Iris pigment epithelial cell (primary cell): ENCODE results near the gene KRT14.
"Not testable (repeated sequence)": the region's sequence is repeated elsewhere in the genome, so short reads cannot be mapped to it uniquely, and the experiment has no call there.

ENCODE experiments used
- DNase-seq: peaks from one replicate; pipeline ENCODE4 v3.0.0-alpha.2; 2011; ENCODE audit warnings: low read depth

The KRT14 gene

GRCh38 chr17:41547921-41548843 is 38.5 kb downstream of the KRT14 start:
- DNase-seq, result peak; percentile 98

DNA sequence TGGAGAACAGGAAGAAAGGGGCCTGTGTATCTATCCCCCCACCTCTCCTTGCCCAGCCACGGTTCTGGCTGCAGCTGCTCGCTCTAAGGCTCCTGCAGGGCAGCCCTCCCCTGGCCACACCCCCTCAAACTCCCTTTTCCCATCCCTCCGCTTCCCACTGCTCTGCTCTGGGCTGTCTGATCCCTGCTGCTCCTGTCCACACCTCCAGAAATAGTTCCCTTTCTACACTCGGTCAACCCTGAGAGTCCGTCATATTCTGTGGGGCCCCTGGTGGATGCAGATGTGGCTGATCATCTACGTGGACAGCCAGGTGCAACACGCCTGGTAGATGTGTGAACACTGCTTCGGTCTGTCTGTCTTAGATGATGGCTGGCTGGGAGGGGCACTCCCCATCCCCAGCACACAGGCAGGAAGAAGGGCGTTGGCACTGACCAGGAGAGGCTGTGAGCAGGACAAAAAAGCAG is 39.3 kb downstream of the KRT14 start:
- DNase-seq, result no peak

DNA sequence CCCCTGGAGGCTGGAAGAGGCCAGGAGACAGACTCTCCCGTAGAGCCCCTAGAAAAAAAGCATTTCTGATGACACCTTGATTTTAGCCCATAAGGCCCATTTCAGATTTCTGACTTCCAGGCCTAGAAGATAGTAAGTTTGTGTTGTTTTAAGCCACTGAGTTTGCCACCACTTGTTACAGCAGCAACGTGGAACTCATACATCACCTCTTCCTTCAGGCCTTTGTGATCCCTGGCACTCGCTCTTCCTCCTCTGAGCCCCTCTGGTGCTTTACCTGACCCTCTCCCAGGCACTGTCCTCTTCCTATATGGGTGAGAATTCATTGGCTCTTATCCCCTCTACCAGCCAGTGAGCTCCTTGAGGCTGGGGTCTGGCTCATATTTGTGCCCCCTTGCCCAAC is 39.9 kb downstream of the KRT14 start:
- DNase-seq, result no peak

GRCh38 chr17:41545829-41546410 is 40.8 kb downstream of the KRT14 start:
- DNase-seq, result no peak

DNA sequence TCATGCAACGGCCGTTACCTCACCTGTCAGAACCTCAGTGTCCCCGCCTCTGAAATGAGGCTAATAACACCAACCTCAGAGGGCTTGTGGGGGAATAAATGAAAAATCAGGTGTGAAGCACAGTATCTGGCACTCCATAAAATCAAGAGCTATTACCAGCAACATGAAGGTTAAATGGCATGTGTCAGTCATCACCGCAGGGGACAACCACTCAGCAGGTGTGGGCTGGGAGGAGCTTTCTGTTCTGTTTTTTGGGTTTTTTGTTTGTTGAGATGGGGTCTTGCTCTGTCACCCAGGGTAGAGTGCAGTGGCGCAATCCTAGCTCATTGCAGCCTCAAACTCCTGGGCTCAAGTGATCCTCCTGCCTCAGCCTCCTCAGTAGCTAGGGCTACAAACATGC is 41.8 kb downstream of the KRT14 start:
- no peak for DNase-seq

- DNase-seq, result no peak
Observed at GRCh38 chr17:41544491-41544892, 42.2 kb downstream of the KRT14 start.

DNA sequence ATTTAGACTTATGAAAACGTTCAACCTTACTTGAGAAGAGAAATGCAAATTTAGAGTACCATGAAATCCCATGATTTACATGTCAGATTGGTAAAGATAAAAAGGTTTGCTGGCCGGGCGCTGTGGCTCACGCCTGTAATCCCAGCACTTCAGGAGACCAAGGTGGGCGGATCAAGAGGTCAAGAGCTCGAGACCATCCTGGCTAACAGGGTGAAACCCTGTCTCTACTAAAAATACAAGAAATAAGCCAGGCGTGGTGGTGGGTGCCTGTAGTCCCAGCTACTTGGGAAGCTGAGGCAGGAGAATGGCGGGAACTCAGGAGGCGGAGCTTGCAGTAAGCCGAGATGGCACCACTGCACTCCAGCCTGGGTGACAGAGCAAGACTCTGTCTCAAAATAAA is 43.9 kb downstream of the KRT14 start:
- not testable (repeated sequence) for DNase-seq

DNA sequence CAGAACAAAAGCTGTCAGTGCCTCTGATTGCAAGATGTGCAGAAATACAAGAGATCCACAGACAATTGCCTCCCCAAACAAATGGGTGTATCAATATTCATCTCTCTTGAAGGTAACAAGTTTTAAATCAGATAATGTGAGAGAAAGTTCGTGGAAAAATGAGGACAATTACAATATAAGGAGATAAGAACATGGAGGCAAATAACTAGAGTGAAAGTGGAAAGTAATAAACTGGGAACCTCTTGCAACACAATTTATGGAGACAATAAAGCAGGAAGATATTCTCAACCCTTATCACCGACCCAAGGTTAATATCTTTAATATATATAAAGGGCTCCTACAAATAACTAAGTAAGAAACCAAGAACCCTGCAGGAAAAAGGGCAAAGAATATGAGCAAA is 44.3 kb downstream of the KRT14 start:
- no peak for DNase-seq

- DNase-seq, result no peak
Observed at GRCh38 chr17:41540921-41541625, 45.6 kb downstream of the KRT14 start.

DNA sequence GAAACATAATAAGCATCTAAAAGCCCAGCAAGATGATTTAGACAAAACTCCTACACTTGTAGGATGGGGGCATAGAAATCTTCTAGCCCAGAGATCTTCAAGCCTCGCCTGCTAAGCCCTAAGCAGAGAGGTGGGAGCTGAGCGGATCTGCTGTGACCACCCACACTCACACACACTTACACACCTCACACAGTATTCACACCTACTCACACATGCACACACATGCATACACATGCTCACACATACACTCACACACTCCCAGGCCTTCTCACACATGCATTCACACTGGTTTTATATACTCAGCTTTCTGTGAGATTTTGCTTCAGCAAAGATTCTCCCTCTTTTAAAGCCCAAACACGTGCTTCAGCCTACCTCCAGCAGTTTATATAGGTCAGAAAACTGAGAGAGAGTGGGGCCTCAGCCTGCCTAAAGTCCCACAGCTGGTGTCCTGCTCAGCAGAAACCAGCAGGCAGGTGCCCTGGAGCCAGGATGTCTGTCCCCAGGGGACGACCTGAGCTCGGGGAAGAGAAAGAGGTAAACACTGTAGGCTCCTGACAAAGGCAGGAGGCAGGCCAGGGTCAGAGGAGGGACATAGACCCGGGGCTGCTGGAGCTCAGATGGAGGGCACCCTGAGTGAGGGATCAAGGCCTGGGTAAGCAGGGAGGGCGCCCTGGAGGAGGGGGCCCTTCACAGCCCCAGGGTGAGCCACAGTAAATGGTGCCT is 46.6 kb downstream of the KRT14 start:
- DNase-seq, result no peak

- no peak for DNase-seq
Observed at GRCh38 chr17:41539071-41539492, 47.6 kb downstream of the KRT14 start.

DNA sequence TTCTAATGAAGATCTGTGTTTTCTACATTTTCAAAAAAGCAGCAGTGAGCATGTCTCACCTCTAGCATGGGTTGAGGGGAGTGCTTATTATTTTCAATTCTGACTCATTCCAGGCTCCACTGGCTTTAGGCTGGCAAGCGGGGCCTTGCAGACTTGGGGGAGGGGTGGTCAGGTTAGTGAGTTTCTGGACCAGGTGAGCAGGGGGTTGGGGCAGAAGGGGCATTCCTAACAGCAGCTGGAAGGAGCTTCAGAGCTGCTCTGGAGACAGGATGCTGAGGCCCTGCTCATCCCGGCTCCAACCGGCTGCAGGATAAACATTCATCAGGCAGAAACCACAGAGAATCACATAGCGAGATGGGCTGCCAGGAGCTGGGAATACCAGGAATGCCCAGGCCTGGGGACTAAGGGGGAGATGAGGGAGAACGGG is 48.1 kb downstream of the KRT14 start:
- no peak for DNase-seq

GRCh38 chr17:41537990-41538389 is 48.7 kb downstream of the KRT14 start:
- peak; percentile 48 for DNase-seq

GRCh38 chr17:41537614-41537954 is 49.1 kb downstream of the KRT14 start:
- DNase-seq, result no peak

- no peak for DNase-seq
Observed at GRCh38 chr17:41536741-41537613, 49.7 kb downstream of the KRT14 start.

GRCh38 chr17:41535764-41536481 is 50.8 kb downstream of the KRT14 start:
- no peak for DNase-seq

DNA sequence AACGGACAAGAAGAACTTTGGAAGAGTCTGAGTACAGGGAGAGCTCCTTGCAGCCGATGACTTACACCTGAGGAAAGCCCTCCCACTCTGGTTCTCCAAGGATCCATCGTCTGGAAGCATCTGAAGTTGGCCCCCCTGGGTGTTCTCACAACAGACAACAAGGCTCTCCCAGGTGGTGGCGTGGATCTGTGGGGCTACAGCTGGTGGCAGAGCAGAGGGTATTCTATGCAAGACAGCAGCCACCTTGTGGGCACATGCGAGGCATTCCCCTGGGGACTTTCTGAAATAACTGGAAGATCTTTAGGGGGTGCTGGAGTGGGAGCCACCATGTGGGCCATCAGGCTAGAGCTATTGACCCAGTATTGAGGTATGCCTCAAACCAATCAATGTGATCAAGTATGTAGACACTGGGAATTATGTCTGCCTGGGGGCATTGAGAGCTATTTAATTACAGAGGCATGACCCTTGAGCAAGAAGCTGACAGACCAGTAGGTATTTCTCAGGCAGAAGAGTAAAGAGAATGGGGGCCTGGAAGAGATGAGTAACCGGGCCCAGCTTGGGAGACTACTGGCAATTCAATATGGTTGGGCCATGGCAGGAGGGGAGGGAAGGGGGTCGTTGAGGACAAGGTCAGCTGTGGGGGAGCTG is 51.7 kb downstream of the KRT14 start:
- no peak for DNase-seq

GRCh38 chr17:41533613-41534012 is 53.1 kb downstream of the KRT14 start:
- DNase-seq, result no peak

DNA sequence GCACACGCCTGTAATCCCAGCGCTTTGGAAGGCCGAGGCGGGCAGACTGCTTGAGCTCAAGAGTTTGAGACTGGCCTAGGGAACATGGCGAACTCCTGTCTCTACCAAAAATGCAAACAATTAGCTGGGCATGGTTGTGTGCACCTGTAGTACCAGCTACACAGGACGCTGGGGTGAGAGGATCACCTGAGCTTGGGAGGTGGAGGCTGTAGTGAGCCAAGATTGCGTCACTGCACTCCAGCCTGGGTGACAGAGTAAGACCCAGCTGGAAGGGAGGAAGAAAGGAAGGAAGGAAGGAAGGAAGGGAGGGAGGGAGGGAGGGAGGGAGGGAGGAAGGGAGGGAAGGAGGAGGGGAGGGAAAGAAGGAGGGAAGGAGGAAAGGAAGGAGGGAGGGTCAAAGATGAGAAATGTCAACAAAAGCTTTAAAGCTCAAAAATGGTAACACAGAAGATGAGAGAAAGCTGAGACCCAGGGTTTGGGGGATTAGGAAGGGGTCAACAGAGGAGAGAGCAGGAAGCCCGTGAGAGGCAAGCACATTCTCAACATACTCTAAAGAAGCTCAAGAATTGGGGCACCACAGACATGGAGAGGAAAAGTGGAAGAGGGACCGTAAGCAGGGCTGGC is 53.6 kb downstream of the KRT14 start:
- no peak for DNase-seq
